Endothelial cell of umbilical vein (primary cell): ENCODE data around the gene GLRB.

ENCODE experiments used
- JUN ChIP-seq: IDR thresholded peaks from 2 replicates; pipeline ENCODE4 v1.6.1; 2011; ENCODE audit warnings: borderline replicate concordance, low read depth; ENCODE audit not compliant: insufficient read length, insufficient read depth
- TF ChIP-seq, protein P1 (sequence below), 2 donors: IDR thresholded peaks; 1 replicate in 1 of 2; 2 replicates in 1 of 2; pipeline ENCODE4 v1.5.1; 2011; ENCODE audit warnings: low read length in 2 of 2, mild to moderate bottlenecking in 2 of 2, moderate library complexity in 2 of 2, control low read depth in 1 of 2, inconsistent platforms in 1 of 2, low read depth in 1 of 2; ENCODE audit not compliant: insufficient read depth in 1 of 2; ENCODE audit errors: extremely low read depth in 1 of 2

DNA sequence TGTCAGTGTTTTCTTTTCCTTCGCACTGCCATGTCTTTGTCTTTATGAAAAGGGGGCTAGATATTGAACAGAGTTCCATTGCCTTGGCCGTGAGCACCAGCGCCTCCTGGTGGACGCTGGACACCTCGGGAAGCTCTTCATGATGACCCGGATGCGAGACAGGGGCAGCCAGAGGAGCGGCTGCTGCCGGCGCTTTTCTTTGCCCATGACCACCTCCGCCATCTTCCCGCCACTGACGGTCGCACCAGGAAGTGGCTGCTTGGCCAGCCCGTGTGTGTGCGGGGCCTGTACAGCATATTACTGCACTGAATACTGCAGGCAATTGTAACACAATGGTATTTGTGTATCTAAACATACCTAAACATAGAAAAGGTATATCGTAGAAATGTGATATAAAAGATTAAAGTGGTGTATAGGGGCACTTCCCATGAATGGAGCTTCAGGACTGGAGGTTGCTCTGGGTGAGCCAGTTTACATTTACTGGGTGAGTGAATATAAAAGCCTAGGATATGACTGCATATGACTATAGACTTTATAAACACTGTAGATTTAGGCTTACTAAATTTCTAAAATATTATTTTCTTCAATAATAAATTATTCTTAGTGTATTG, 128.8 kb downstream of the GLRB start:
- TF ChIP-seq, protein P1, sequence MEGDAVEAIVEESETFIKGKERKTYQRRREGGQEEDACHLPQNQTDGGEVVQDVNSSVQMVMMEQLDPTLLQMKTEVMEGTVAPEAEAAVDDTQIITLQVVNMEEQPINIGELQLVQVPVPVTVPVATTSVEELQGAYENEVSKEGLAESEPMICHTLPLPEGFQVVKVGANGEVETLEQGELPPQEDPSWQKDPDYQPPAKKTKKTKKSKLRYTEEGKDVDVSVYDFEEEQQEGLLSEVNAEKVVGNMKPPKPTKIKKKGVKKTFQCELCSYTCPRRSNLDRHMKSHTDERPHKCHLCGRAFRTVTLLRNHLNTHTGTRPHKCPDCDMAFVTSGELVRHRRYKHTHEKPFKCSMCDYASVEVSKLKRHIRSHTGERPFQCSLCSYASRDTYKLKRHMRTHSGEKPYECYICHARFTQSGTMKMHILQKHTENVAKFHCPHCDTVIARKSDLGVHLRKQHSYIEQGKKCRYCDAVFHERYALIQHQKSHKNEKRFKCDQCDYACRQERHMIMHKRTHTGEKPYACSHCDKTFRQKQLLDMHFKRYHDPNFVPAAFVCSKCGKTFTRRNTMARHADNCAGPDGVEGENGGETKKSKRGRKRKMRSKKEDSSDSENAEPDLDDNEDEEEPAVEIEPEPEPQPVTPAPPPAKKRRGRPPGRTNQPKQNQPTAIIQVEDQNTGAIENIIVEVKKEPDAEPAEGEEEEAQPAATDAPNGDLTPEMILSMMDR (IDR thresholded peaks at IDR 0.05; ENCODE audit: extremely low read depth in 1 of 2, insufficient read depth in 1 of 2, low read depth in 1 of 2, low read length in 2 of 2), result peak; percentile 42 to 49
- TF ChIP-seq JUN, result no peak
